GM18873 (cell line): ENCODE measurements around the gene ZCCHC24.

ENCODE experiments used
- ATAC-seq: cut with Tn5 transposase; IDR thresholded peaks from one replicate; pipeline ENCODE4 v1.9.1; 2021; ENCODE audit warnings: mild to moderate bottlenecking, moderate library complexity, moderate number of reproducible peaks; ENCODE audit not compliant: unreplicated experiment, low FRiP score

The ZCCHC24 gene

DNA sequence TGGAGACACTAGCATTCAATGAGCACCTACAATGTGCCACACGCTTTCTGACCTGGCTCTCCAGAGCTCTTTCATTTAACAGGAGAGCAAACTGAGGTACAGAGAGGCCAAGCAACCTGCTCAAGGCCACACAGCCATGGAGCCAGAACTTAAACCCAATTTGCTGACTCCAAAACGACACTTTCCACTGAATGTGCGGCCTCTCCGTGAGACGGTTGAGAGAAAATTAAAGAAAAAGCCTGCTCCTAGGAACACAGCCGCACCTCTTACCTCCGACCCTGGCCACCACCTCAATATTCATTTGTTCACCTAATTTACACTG is 42.8 kb downstream of the ZCCHC24 start:
- ATAC-seq = no peak

DNA sequence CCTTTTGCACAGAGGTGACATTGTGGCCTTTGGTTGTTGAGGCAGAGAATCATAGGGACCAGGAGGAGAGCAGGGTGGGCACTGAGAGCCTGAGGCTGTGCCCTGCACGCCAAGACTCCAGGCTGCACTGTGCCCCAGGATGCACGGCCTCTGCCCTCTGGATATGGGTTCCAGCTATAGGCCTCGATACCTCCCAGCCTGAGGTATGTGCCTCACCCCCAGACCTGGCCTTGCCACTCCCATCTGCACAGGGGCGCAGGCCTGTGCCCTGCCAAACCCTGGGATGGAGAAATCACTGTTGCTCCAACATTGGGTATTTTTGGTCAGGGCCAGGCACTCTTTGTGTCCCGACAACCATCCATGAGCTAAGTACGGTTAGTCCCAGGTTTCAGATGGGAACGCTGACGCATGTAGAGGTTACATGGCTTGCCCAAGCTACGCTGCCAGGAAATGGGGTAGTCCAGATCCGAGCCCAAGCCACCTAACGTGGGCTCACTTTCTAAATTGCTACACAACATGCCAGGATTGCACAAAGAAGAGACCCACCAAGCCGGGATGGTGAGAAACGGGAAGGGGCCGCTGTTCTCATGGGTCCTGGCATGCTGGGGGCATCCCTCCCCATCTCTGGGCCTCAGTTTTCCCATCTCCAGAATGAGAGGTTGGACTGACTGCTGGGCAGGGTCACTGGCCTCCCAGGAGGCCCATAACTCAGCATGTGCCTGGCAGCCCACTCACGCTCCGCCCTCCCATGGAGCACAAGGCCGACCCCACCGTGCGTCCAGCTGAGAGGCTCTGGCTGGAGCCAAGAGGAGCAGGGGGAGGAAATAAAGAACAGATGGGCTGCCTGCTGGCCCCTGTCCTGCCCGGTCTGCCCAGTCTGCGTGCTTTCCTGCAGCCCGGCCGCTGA is 44.2 kb downstream of the ZCCHC24 start:
- no peak for ATAC-seq

- ATAC-seq = no peak
Observed at GRCh38 chr10:79400146-79401004, 45.0 kb downstream of the ZCCHC24 start.

DNA sequence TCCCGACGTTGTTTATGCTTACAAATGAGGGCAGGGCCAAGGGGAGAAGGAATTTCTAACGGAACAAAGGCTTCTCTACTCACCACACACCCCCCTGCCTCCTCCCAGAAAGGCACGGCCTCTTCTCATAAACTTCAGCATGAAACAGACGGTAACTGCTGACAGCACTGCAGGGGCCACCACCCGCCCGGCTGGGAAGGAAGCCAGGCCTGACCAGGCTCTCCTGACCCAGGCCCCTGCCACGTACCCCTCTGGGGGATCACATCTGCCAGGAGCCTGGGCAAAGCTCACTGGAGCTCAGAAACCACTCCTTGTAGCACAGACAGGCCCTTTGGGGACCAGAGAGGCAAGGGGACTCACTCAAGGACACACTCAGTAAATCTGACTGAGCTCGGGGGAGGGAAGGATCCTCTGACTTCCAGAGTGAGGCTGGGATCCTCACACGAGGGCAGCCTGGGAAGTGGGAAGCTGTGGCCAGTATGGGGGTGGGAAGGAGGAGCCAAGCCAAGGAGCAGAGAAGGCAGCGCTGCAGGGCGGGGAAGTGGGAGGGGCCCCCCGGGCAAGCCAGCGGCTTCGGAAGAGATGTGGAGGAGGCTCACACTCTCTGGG is 46.1 kb downstream of the ZCCHC24 start:
- no peak for ATAC-seq

GRCh38 chr10:79398642-79399041 is 46.8 kb downstream of the ZCCHC24 start:
- no peak for ATAC-seq

GRCh38 chr10:79397575-79398303 is 47.7 kb downstream of the ZCCHC24 start:
- ATAC-seq = no peak

GRCh38 chr10:79397051-79397450 is 48.4 kb downstream of the ZCCHC24 start:
- no peak for ATAC-seq

- no peak for ATAC-seq
Observed at GRCh38 chr10:79396520-79396919, 48.9 kb downstream of the ZCCHC24 start.

GRCh38 chr10:79394664-79395063 is 50.8 kb downstream of the ZCCHC24 start:
- ATAC-seq = no peak

DNA sequence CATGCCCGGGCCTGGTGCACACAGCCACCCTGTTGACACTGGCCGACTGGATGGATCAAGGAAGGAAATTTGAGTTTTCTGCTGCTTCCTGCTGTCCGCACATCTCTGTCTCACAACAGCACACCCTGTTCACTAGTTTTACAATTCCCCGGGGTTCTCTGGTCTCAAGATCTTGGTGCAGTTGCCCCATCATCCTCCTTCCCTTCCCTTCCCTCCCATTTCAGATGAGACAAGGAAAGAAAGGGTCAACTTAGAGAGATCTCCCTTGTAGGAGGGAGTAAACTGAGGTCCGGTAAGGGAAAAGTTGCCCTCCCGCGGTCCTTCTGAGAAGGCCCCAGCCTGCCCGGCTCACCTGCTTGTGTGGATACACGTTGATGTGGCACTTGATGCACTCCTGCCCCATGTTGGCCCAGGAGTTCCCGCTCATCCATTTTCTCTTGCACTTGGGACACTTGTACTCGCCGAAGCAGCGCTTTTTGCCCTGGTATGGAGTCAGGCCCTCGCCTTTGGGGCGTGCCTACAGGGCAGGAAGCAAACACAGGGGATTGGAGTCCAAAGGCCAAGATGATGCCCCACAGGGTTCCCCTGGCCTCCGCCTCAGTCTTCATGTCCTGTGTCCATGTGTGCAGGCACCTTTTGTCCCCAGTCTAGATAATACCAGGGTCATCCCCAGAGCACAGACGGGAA is 51.4 kb downstream of the ZCCHC24 start:
- no peak for ATAC-seq

DNA sequence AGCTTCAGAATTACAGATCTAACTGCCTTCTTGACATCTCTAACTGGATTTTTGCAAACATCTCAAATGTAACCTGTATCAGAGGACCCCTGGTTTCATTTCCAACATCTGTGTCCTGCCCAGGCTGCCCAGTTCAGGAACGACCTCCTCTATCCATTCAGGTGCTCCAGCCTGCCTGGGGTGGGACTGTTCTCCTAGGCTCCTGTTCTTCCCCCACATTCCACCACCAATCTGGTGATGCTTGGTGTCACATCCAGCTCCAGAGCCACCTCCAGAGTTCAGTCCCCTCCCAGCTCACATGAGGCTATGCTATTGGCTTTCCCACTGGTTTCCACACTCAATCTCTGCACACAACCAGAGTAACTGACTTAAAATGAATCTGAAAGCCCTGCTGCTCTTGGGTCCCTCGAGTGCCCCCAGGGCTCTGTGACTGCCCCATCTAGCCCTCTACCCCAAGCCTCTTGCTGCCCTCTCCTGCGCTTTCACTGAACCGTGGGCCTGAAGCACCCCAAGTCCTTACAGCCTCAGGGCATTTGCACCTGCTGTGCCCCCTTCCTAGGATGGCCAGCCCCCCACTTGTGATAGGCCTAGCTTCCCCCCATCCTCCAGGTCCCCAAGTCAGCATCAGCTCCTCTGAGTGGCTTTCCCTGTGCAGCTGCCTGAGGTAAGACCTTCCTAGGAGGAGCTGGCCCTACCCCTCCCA is 52.1 kb downstream of the ZCCHC24 start:
- no peak for ATAC-seq

DNA sequence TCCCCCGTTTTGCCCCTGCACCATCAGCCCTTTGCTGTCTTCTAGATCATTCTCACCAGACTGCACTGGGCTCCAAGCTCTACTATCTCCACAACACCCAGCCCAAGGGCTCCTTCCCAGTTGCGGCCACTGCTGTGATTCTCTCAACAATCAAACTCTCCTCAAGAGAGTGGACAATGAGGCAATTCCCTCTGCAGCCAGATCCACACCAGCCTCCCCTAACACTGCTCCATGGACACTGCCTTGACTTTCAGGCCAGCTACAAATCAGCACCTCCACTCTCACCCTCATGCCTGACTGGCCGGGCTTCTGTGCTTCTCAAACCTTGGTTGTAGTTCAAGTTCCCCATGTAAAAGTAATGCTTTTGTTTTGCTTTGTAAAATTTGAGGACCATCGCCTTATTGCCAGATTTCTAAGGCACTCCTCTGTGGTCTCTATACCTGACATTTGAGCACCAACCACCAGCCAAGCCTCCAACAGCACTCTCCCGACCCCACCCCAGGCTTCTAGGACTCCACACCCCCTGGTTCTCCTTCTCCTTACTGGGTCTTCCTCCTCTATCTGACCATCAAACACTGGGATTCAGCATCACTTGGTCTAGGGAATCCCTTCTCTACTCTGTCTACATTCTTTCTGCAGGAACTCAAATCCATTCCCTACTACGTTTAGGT is 52.8 kb downstream of the ZCCHC24 start:
- no peak for ATAC-seq

DNA sequence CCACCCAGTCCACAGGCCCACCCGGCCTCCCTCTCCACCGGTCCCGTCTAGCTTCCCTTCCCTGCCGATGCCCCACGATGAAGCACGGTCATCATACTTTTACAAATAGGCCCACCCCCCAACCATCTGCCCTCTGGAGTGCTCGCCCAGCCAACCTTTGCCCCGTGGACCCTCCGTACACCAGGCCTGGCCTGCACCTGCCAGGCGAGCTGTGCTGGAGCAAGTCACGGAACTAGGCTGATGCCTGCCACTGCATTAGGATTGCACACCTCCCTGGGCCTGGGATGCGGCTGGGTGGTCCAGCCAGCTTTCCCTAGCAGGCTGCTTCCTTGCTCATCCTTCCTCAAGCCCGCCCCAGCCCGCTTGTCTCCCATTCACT is 53.4 kb downstream of the ZCCHC24 start:
- ATAC-seq = no peak

- ATAC-seq = no peak
Observed at GRCh38 chr10:79391231-79392019, 54.0 kb downstream of the ZCCHC24 start.

- no peak for ATAC-seq
Observed at GRCh38 chr10:79390551-79391229, 54.7 kb downstream of the ZCCHC24 start.

GRCh38 chr10:79390057-79390456 is 55.4 kb downstream of the ZCCHC24 start:
- ATAC-seq = no peak
